ENCODE measurements around the gene IBA57.

DNA sequence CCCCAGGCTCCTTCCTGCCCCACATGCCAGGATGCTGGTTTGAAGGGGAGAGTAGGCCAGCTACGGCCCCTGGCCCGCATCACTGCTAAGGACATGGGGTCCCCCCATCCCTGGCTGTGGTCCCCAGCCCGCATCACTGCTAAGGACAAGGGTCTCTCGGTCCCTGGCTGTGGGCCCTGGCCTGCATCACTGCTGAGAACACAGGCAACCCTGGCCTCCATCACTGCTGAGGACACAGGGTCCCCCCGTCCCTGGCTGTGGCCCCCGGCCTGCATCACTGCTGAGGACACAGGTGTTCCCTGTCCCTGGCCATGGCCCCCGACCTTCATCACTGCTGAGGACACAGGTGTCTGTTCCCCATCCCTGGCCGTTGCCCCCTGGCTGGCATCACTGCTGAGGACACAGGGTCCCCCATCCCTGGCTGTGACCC lies 41.8 kb downstream of the IBA57 start:
- TF ChIP-seq, protein P1, sequence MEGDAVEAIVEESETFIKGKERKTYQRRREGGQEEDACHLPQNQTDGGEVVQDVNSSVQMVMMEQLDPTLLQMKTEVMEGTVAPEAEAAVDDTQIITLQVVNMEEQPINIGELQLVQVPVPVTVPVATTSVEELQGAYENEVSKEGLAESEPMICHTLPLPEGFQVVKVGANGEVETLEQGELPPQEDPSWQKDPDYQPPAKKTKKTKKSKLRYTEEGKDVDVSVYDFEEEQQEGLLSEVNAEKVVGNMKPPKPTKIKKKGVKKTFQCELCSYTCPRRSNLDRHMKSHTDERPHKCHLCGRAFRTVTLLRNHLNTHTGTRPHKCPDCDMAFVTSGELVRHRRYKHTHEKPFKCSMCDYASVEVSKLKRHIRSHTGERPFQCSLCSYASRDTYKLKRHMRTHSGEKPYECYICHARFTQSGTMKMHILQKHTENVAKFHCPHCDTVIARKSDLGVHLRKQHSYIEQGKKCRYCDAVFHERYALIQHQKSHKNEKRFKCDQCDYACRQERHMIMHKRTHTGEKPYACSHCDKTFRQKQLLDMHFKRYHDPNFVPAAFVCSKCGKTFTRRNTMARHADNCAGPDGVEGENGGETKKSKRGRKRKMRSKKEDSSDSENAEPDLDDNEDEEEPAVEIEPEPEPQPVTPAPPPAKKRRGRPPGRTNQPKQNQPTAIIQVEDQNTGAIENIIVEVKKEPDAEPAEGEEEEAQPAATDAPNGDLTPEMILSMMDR (IDR thresholded peaks at IDR 0.05): no peak
- TF ChIP-seq EP300 (IDR thresholded peaks at IDR 0.05): no peak
- TF ChIP-seq POLR2A (IDR thresholded peaks at IDR 0.05; ENCODE audit: low read depth): no peak
- no peak for TF ChIP-seq POLR2AphosphoS5 (IDR thresholded peaks at IDR 0.05)

Data from esophagus muscularis mucosa (tissue), 4 donors.